BJ (cell line): ENCODE measurements around the gene PHTF2. TPM values are rescaled to one million over a fixed set of nuclear protein-coding genes. Genes with fewer than 3 reads are reported as not detected.
"Not testable (repeated sequence)": the region's sequence is repeated elsewhere in the genome, so short reads cannot be mapped to it uniquely, and the experiment has no call there.

Source experiments
- CTCF ChIA-PET: fragments of 350-600 bp; formaldehyde crosslinking; extraction: SDS; loops from one replicate; lab custom pipeline; 2021; ENCODE audit warnings: antibody characterized with exemption, inconsistent platforms; lab: Yijun Ruan, JAX
- POLR2A ChIA-PET: fragments of 300-600 bp; sonication (Branson Sonifier 250); formaldehyde crosslinking; extraction: SDS; loops from one replicate; lab custom pipeline; 2021; ENCODE audit warnings: antibody characterized with exemption; lab: Charles Lee
- DNase-seq: peaks from one replicate; pipeline ENCODE4 v3.0.0-alpha.2; 2011; ENCODE audit warnings: low read depth
- H3K27me3 ChIP-seq: 2 replicates; pipeline ENCODE4 v1.6.0; 2011; ENCODE audit warnings: low read length; ENCODE audit not compliant: control insufficient read depth, insufficient read depth
- H3K36me3 ChIP-seq: 2 replicates; pipeline ENCODE4 v1.5.1; 2011; ENCODE audit warnings: low read length; ENCODE audit not compliant: control insufficient read depth, insufficient read depth
- H3K4me3 ChIP-seq: 2 replicates; pipeline ENCODE4 v1.5.1; 2011; ENCODE audit warnings: low read depth, mild to moderate bottlenecking, control low read depth, low read length
- polyA plus RNA-seq: library from polyadenylated mRNA; depleted of rRNA; stranded (reverse); fragments of >200 nt; gene quantifications from 2 replicates; pipeline ENCODE4 v1.2.3, GENCODE V29; 2011
- TF ChIP-seq, protein P1 (sequence below): IDR thresholded peaks from 2 replicates; pipeline ENCODE4 v1.5.1; 2011; ENCODE audit warnings: low read depth, mild to moderate bottlenecking, control low read depth, inconsistent platforms, low read length, moderate library complexity; ENCODE audit not compliant: insufficient read depth

The PHTF2 gene
- polyA plus RNA-seq, 1 experiment: 27.8 TPM

DNA sequence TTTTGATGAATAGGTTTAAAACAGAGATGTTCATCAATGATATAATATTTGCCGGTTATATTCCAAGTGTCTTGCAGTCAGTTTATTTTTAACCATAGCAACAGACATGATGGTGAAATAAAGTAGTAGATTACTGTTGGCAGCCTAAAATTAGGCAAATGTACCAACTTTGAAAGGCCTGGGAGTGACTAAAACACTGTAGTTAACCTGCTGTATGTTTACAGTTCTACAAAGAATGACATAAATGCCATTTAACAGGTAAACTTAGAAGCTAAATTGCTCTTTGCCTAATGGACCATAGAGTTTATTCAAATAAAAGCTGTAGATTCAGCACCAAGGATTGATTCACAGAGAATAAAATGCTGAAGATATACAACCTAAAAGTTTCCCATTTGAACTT is 64.1 kb downstream of the PHTF2 start:
- no peak overlapping the region for H3K4me3 ChIP-seq
- POLR2A ChIA-PET: no interaction called here
- H3K27me3 ChIP-seq: no peaks in the 10 kb centered on the region
- H3K36me3 ChIP-seq: no peaks in the 10 kb centered on the region
- TF ChIP-seq, protein P1, sequence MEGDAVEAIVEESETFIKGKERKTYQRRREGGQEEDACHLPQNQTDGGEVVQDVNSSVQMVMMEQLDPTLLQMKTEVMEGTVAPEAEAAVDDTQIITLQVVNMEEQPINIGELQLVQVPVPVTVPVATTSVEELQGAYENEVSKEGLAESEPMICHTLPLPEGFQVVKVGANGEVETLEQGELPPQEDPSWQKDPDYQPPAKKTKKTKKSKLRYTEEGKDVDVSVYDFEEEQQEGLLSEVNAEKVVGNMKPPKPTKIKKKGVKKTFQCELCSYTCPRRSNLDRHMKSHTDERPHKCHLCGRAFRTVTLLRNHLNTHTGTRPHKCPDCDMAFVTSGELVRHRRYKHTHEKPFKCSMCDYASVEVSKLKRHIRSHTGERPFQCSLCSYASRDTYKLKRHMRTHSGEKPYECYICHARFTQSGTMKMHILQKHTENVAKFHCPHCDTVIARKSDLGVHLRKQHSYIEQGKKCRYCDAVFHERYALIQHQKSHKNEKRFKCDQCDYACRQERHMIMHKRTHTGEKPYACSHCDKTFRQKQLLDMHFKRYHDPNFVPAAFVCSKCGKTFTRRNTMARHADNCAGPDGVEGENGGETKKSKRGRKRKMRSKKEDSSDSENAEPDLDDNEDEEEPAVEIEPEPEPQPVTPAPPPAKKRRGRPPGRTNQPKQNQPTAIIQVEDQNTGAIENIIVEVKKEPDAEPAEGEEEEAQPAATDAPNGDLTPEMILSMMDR: no peak
- no peak for DNase-seq
- CTCF ChIA-PET: interaction anchor here (0.7 kb wide), 1 partner anchor 23 kb away, joined by 3 read pairs; no protein-coding TSS in a partner anchor

DNA sequence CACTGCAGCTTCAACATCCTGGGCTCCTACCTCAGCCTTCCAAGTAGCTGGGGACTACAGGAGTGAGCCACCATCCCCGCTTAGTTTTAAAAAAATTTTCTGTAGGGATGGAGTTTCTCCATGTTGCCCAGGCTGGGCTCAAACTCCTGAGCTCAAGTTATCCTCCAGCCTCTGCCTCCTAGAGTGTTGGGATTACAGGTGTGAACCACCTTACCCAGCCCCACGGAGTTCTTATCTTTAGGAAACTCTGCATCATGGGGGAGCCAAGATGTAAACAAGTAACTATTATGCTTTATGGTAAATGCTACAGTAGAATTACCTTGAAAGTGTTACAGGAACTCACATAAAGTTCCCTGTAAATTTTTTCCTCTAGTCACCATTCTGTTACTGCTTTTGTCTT is 65.3 kb downstream of the PHTF2 start:
- Histone ChIP-seq H3K36me3 (no peaks in the 10 kb centered on the region), H3K4me3 (no peak overlapping the region), H3K27me3 (no peaks in the 10 kb centered on the region)
- CTCF ChIA-PET: interaction anchor here (0.9 kb wide), 1 partner anchor 104 kb away, joined by 3 read pairs; no protein-coding TSS in a partner anchor
- TF ChIP-seq, protein P1: no peak
- POLR2A ChIA-PET: no interaction called here
- no peak for DNase-seq

DNA sequence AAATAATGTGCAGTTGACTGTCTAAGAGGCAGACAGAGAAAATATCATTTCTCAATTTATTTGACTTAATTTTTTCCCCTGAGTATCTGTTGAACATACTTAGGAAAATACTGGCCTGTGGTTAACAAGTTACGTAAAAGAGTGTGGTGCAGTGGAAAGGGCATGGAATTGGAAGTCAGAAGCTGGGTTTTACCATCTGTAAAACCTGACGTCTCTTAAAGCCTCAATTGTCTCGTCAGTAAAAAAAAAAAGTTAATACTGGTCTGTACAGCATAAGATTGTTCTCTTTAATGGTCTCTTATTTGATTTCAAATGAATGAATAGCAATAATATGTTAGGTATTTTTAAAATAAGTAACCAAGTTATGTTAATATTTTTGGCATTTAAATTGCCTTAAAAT is 67.8 kb downstream of the PHTF2 start:
- H3K27me3 ChIP-seq: no peaks in the 10 kb centered on the region
- POLR2A ChIA-PET: no interaction called here
- H3K4me3 ChIP-seq: no peak overlapping the region
- TF ChIP-seq, protein P1: no peak
- no peaks in the 10 kb centered on the region for H3K36me3 ChIP-seq
- CTCF ChIA-PET: interaction anchor here (0.6 kb wide), 1 partner anchor 162 kb away, joined by 3 read pairs; no protein-coding TSS in a partner anchor
- DNase-seq: no peak

DNA sequence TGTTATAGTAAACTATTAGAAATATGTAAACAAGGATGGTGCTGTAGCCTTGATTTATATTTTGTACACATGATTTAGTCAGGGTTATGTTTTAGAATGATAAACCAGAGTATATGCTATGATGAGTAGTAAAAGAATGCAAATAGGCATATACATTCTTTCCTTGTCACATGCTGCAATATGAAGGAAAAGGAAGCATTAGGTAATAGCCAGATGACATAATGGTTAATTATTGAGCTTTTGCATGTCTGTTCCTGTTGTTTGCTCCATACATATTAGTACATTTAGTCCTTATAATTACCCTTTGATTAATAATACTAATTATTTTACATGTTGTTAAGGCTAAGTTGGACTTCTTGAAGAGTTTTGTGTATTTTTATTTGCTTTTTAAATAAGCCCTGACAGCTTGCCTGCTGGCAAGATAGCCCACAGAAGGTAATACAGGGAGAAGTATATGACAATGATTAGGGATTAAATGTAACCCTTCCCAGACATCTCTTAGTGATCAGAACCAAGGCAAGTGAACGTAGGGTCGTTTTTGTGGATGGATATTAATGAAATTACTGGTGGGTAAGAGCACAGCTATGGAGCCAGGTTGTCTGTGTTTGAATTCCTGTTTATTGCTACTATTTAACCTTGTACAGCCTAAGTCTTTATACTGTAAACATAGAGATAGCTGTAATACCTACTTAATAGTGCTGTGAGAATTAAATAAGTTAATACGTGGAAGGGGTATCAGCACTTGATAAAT is 68.4 kb downstream of the PHTF2 start:
- no peak overlapping the region for H3K4me3 ChIP-seq
- peak; percentile 39 for DNase-seq
- CTCF ChIA-PET: interaction anchor here (0.6 to 1.0 kb wide), 3 partner anchors 68 to 1615 kb away, joined by 3 to 5 read pairs (median 4); partner anchors contain the start of gene PHTF2
- POLR2A ChIA-PET: no interaction called here
- TF ChIP-seq, protein P1: no peak
- no peaks in the 10 kb centered on the region for H3K36me3 ChIP-seq
- H3K27me3 ChIP-seq: no peaks in the 10 kb centered on the region

DNA sequence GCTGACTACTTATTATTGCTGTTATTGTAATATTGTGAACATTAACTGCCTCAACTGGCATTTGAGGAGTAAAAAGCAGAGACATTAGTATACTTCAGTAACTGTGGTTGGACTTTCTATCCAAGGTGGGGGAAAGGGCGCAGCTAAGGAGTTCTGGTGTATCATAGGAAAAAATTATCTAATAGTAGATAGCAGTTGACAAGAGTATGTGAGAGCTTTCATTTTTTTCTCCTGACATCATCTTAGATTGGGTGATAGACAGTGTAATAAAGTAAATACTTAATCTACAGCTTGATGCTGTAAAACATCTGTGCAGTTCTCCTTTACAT is 68.9 kb downstream of the PHTF2 start:
- DNase-seq: no peak
- H3K36me3 ChIP-seq: no peaks in the 10 kb centered on the region
- POLR2A ChIA-PET: no interaction called here
- H3K4me3 ChIP-seq: no peak overlapping the region
- CTCF ChIA-PET: interaction anchor here (1.0 kb wide), 1 partner anchor 69 kb away, joined by 4 read pairs; the partner anchor contains the start of gene PHTF2
- no peaks in the 10 kb centered on the region for H3K27me3 ChIP-seq
- TF ChIP-seq, protein P1: no peak

DNA sequence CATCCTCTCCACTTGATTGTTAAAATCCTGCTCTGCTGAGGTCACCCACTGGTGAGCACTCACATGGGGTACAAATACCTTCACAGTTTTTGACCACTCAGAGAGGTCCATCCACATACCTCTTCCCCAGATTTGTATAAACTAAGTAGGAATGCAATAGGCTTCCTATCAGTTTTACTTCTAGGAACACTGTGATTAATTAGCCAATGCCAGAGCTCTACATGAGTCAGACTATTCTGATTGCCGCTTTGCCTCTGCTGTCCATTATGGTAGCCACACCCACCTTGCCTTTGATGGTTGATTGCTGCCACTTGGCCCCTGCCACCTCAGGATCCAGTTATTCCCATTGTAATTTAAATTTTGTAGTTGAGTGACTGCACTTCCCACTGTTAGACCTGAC is 73.7 kb downstream of the PHTF2 start:
- H3K27me3 ChIP-seq, H3K4me3 ChIP-seq, POLR2A ChIA-PET, H3K36me3 ChIP-seq, DNase-seq: not testable (repeated sequence)
- CTCF ChIA-PET: interaction anchor here (0.6 kb wide), 1 partner anchor 729 kb away, joined by 4 read pairs; no protein-coding TSS in a partner anchor

DNA sequence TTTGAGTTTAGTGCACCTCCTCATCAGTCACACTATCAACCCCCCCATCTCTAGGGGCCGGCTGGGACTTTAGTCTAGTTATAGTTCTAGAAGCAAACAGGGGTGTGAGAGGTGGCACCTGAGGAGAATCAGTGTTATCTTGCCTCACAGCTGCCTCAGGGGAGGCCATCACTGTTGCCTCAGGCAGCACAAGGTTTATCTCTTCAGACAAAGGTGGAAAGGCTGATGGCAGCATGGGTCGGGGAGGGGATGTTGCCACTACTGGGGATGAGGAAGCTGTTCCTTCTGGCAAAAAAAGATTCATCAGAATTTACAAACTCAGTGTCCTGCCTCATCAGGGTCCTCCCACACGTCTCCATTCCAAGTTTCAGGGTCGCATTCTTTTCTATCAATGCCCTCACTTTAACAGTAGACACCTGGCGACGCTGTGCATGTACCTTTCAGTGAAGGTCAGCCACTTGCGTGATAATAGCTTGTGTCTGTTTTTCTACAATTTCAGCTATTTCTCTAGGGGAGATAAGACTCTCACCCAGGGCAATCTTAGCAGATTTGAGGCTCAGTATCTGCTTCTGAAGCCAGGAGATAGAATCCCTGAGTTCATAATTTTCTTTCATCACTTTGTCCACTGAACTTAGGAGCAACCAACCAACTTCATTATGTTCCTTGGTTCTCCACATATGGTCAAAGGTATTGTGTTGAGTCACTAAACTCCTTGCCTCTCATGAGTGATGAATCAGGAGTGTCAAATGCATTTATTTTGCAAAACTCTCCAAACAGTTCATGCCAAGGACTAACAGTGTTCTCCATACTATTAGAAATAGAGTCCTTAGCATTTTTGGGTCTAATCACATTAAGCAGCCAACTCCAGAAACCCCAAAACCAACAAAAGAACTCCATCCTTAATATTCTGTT is 75.1 kb downstream of the PHTF2 start:
- ChIA-PET POLR2A (interaction anchor here (0.6 kb wide), 1 partner anchor 702 kb away, joined by 4 read pairs; no protein-coding TSS in a partner anchor), CTCF (interaction anchor here (0.7 kb wide), 1 partner anchor 9 kb away, joined by 3 read pairs; no protein-coding TSS in a partner anchor)
- H3K36me3 ChIP-seq, H3K4me3 ChIP-seq, DNase-seq, H3K27me3 ChIP-seq: not testable (repeated sequence)
